Adrenal gland (tissue), 5 donors: ENCODE data around the gene SLC7A10.

Experiments used
- POLR2A ChIP-seq, 2 donors: fragments of 450-650 bp; IDR thresholded peaks; one replicate each; pipeline ENCODE4 v1.6.1; 2017; ENCODE audit warnings: antibody characterized with exemption in 2 of 2, mild to moderate bottlenecking in 2 of 2, moderate library complexity in 1 of 2
- TF ChIP-seq, protein P1 (sequence below), 6 experiments: fragments of 450-650 bp in 4 of 6; fragments of 200-600 bp in 2 of 6; sonication (generic) in 1 of 6; IDR thresholded peaks; 1 replicate in 5 of 6; 2 replicates in 1 of 6; pipeline versions ENCODE4 v1.5.1 to v1.8.0; 2016 to 2021; ENCODE audit warnings: antibody characterized with exemption in 6 of 6, mild to moderate bottlenecking in 2 of 6, moderate library complexity in 1 of 6
- donor health status: DM: no; HTN: no; CAD: no.

DNA sequence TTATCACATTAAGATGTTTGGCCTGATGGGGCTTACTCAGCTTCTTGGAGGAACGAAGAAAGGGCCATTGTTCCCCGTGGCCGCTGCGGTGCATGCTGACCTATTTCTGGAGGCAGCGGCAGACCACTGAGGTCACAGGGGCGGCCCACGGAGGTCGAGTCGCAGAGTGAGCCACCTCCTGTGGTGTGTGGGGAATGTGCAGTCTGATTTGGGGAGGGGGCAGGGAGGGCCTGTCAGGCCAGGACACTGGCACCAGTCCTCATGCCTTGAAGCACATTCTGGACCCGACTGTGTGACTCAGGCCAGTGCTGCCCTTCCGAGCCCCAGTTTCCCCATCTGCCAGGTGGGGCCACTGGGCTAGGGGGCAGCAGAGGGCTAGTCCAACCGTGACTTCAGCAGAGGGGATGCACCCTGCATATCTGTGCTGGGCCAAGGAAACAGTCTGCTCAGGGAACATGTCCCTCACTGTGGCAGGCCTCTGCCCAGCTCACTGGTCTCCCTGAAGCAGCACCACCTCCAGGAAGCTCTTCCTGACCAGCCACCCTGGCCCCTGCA, 6.3 kb downstream of the SLC7A10 start:
- TF ChIP-seq, protein P1, sequence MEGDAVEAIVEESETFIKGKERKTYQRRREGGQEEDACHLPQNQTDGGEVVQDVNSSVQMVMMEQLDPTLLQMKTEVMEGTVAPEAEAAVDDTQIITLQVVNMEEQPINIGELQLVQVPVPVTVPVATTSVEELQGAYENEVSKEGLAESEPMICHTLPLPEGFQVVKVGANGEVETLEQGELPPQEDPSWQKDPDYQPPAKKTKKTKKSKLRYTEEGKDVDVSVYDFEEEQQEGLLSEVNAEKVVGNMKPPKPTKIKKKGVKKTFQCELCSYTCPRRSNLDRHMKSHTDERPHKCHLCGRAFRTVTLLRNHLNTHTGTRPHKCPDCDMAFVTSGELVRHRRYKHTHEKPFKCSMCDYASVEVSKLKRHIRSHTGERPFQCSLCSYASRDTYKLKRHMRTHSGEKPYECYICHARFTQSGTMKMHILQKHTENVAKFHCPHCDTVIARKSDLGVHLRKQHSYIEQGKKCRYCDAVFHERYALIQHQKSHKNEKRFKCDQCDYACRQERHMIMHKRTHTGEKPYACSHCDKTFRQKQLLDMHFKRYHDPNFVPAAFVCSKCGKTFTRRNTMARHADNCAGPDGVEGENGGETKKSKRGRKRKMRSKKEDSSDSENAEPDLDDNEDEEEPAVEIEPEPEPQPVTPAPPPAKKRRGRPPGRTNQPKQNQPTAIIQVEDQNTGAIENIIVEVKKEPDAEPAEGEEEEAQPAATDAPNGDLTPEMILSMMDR (IDR thresholded peaks at IDR 0.05): no peak
- no peak for TF ChIP-seq POLR2A (IDR thresholded peaks at IDR 0.05)
